Common myeloid progenitor, CD34-positive (primary cell): Measurements from ENCODE around the gene SPDYE8. TPM values are rescaled to one million over a fixed set of nuclear protein-coding genes. Genes with fewer than 3 reads are reported as not detected.
"Not testable (repeated sequence)": the region's sequence is repeated elsewhere in the genome, so short reads cannot be mapped to it uniquely, and the experiment has no call there.

Source experiments
- CTCF ChIA-PET: fragments of 350-600 bp; sonication (Branson Sonifier 250); formaldehyde crosslinking; loops from one replicate; lab custom pipeline; 2021; ENCODE audit warnings: antibody characterized with exemption; lab: Charles Lee
- POLR2A ChIA-PET: fragments of 350-600 bp; sonication (Branson Sonifier 250); formaldehyde crosslinking; loops from one replicate; lab custom pipeline; 2021; ENCODE audit warnings: antibody characterized with exemption; lab: Charles Lee
- DNase-seq, 3 donors: peaks; one replicate each; pipeline versions ENCODE4 v3.0.0 to v3.0.0-alpha.2; 2013
- H3K27ac ChIP-seq, 2 experiments: 1 replicate in 1 of 2; 2 replicates in 1 of 2; pipeline ENCODE4 v1.7.0; 2013; ENCODE audit warnings: inconsistent platforms in 2 of 2, low read length in 2 of 2, mild to moderate bottlenecking in 2 of 2, low read depth in 1 of 2, moderate library complexity in 1 of 2; ENCODE audit not compliant: severe bottlenecking in 2 of 2, insufficient read depth in 1 of 2, poor library complexity in 1 of 2
- H3K27me3 ChIP-seq, 5 experiments: replicated peaks in 2 of 5; 1 replicate in 3 of 5; 2 replicates in 2 of 5; pipeline versions ENCODE4 v1.6.1 to v1.7.0; 2013; ENCODE audit warnings: low read length in 4 of 5, mild to moderate bottlenecking in 2 of 5, moderate library complexity in 2 of 5, inconsistent platforms in 1 of 5; ENCODE audit not compliant: insufficient read depth in 5 of 5, control insufficient read depth in 4 of 5
- H3K36me3 ChIP-seq, 4 experiments: 1 replicate in 2 of 4; 2 replicates in 2 of 4; pipeline versions ENCODE4 v1.6.1 to v1.7.0; 2013; ENCODE audit warnings: low read length in 3 of 4, control low read depth in 1 of 4, mild to moderate bottlenecking in 1 of 4; ENCODE audit not compliant: control insufficient read depth in 4 of 4, insufficient read depth in 4 of 4
- H3K4me1 ChIP-seq, 4 experiments: 1 replicate in 3 of 4; 2 replicates in 1 of 4; pipeline versions ENCODE4 v1.6.1 to v1.7.1; 2013; ENCODE audit warnings: low read length in 3 of 4, mild to moderate bottlenecking in 3 of 4, control low read depth in 1 of 4, inconsistent platforms in 1 of 4, moderate library complexity in 1 of 4; ENCODE audit not compliant: control insufficient read depth in 4 of 4, insufficient read depth in 4 of 4; ENCODE audit errors: control extremely low read depth in 1 of 4
- H3K4me3 ChIP-seq, 7 experiments: 1 replicate in 4 of 7; 2 replicates in 3 of 7; pipeline versions ENCODE4 v1.5.1 to v1.7.0; 2013; ENCODE audit warnings: mild to moderate bottlenecking in 7 of 7, low read length in 6 of 7, moderate library complexity in 6 of 7, inconsistent platforms in 2 of 7, low read depth in 2 of 7, control low read depth in 1 of 7; ENCODE audit not compliant: insufficient read depth in 4 of 7, control insufficient read depth in 1 of 7; ENCODE audit errors: extremely low read depth in 1 of 7
- H3K9me3 ChIP-seq, 5 experiments: 1 replicate in 4 of 5; 2 replicates in 1 of 5; pipeline versions ENCODE4 v1.6.1 to v1.7.1; 2013; ENCODE audit warnings: low read length in 4 of 5, mild to moderate bottlenecking in 2 of 5, inconsistent platforms in 1 of 5, low read depth in 1 of 5, moderate library complexity in 1 of 5; ENCODE audit not compliant: control insufficient read depth in 4 of 5, insufficient read depth in 2 of 5; ENCODE audit errors: control extremely low read depth in 1 of 5
- WGBS: methylation state at CpG from one replicate; pipeline ENCODE4 v1.1.5; 2013; ENCODE audit not compliant: insufficient coverage; 5-methylcytosine and 5-hydroxymethylcytosine counted together
- polyA plus RNA-seq: library from polyadenylated mRNA; unstranded; fragments of 120-200 nt; gene quantifications from one replicate; pipeline ENCODE4 v1.2.1, GENCODE V29; 2013

Gene SPDYE8
- polyA plus RNA-seq, result 0.40 TPM

GRCh38 chr7:73029666-73030065 is at the start of gene SPDYE8:
SPDYE8 (minus strand) TSS chr7:73029766; CDS start chr7:73027966, 1,800 bp downstream.
- H3K4me1 ChIP-seq, H3K36me3 ChIP-seq, H3K27me3 ChIP-seq, DNase-seq, H3K9me3 ChIP-seq, POLR2A ChIA-PET, CTCF ChIA-PET, H3K27ac ChIP-seq, H3K4me3 ChIP-seq: not testable (repeated sequence)
- WGBS, result no CpG with 5 or more reads among the region's 8 CpGs

- no CpG with 5 or more reads among the region's 8 CpGs for WGBS
- CTCF ChIA-PET, result not testable (repeated sequence)
Observed at GRCh38 chr7:73057811-73058210, 28.2 kb upstream of the SPDYE8 start, which contains the start of gene SPDYE11. SPDYE11 (minus strand) TSS chr7:73057911; CDS start chr7:73056111, 1,800 bp downstream.

GRCh38 chr7:73006491-73006890 is 23.1 kb downstream of the SPDYE8 start:
- 22% methylated on average over 7 of the region's 10 CpGs for WGBS
- peak overlapping the region in 1 of 2 experiments; percentile 83 for H3K27ac ChIP-seq
- peak overlapping the region in 5 of 7 experiments; percentile 46 to 72 (median 64) for H3K4me3 ChIP-seq
- H3K9me3 ChIP-seq, CTCF ChIA-PET, H3K4me1 ChIP-seq, H3K36me3 ChIP-seq, POLR2A ChIA-PET, H3K27me3 ChIP-seq: not testable (repeated sequence)
- DNase-seq, result peak in 1 of 3 donors; percentile 4

More at GRCh38 chr7:73057811-73058210, 28.2 kb upstream of the SPDYE8 start, which contains the start of gene SPDYE11:
- H3K36me3 ChIP-seq, H3K9me3 ChIP-seq, POLR2A ChIA-PET, H3K4me1 ChIP-seq, H3K4me3 ChIP-seq, H3K27ac ChIP-seq, H3K27me3 ChIP-seq, DNase-seq: not testable (repeated sequence)

GRCh38 chr7:73005693-73006447 is 23.7 kb downstream of the SPDYE8 start:
- H3K36me3 ChIP-seq, CTCF ChIA-PET, H3K27me3 ChIP-seq, H3K9me3 ChIP-seq, POLR2A ChIA-PET: not testable (repeated sequence)
- DNase-seq, result peak in 1 of 3 donors; percentile 99
- WGBS, result 0% methylated on average over 28 of the region's 66 CpGs
- Histone ChIP-seq H3K4me3 (peak overlapping the region; percentile 31 to 76 (median 59)), H3K4me1 (peaks cover 0 to 10% (median 0%) of the 10 kb centered on the region in 4 experiments), H3K27ac (peak overlapping the region; percentile 72 to 87)

- H3K9me3 ChIP-seq, H3K36me3 ChIP-seq, POLR2A ChIA-PET, DNase-seq, H3K27me3 ChIP-seq, CTCF ChIA-PET: not testable (repeated sequence)
- no CpG with 5 or more reads among the region's 30 CpGs for WGBS
- peaks cover 0 to 10% (median 0%) of the 10 kb centered on the region in 4 experiments for H3K4me1 ChIP-seq
- H3K4me3 ChIP-seq, result peak overlapping the region in 5 of 7 experiments; percentile 26 to 68 (median 59)
- H3K27ac ChIP-seq, result peak overlapping the region; percentile 68 to 87
Observed at GRCh38 chr7:73005356-73005692, 24.2 kb downstream of the SPDYE8 start.

GRCh38 chr7:72997887-72998468 is 31.6 kb downstream of the SPDYE8 start:
- H3K9me3 ChIP-seq, H3K36me3 ChIP-seq, H3K4me1 ChIP-seq, H3K27me3 ChIP-seq, H3K27ac ChIP-seq, CTCF ChIA-PET, POLR2A ChIA-PET, DNase-seq, H3K4me3 ChIP-seq: not testable (repeated sequence)
- WGBS, result no CpG with 5 or more reads among the region's 11 CpGs

GRCh38 chr7:72997447-72997846 is 32.1 kb downstream of the SPDYE8 start:
- H3K27me3 ChIP-seq, H3K27ac ChIP-seq, CTCF ChIA-PET, H3K4me3 ChIP-seq, POLR2A ChIA-PET, DNase-seq, H3K4me1 ChIP-seq, H3K36me3 ChIP-seq, H3K9me3 ChIP-seq: not testable (repeated sequence)
- WGBS, result no CpG with 5 or more reads among the region's 8 CpGs
